ENCODE data around the gene APBB1. TPM values are rescaled to one million over a fixed set of nuclear protein-coding genes. Genes with fewer than 3 reads are reported as not detected.

The APBB1 gene
- 10 to 100 TPM in 3 of 4 donors, 1 to 10 TPM in 1; 9.8 to 31.4 (median 15.0) TPM for total RNA-seq

DNA sequence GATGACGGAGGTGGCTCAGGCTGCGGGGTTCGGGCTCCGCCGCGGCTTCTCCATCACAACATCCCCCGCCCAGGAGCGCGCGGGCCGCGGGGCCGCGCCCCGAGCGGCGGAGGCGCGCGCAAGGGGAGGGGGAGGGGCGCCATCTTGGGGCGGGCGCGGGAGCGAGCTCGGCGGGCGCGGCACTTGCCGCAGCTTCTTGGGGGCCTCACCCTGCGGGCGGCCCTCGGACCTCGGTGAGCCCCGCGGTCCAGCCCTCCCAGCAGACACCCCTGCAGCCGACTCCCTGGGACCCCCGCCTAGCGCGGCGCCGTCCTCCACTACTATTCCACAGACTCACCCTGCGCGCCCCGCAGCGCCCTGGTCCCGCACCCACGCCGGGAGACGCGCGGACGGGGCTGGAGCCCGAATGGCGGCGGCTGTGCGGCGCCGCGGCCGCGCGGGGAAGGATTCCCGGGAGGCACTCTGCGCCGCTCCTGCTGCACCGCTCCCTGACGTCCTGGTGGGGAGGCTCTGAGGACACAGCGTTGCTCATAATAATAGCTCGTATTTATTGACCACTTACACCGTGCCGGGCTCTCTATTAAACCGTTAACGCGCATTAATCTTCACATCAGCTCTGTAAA lies at the start of gene APBB1:
Gene APBB1 (minus strand): TSS at position 86 of the 623 bp plus-strand sequence. CDS start 7,747 bp downstream, outside the sequence.
- peak; percentile 29 to 30 for TF ChIP-seq POLR2A (IDR thresholded peaks at IDR 0.05)
- TF ChIP-seq, protein P1, sequence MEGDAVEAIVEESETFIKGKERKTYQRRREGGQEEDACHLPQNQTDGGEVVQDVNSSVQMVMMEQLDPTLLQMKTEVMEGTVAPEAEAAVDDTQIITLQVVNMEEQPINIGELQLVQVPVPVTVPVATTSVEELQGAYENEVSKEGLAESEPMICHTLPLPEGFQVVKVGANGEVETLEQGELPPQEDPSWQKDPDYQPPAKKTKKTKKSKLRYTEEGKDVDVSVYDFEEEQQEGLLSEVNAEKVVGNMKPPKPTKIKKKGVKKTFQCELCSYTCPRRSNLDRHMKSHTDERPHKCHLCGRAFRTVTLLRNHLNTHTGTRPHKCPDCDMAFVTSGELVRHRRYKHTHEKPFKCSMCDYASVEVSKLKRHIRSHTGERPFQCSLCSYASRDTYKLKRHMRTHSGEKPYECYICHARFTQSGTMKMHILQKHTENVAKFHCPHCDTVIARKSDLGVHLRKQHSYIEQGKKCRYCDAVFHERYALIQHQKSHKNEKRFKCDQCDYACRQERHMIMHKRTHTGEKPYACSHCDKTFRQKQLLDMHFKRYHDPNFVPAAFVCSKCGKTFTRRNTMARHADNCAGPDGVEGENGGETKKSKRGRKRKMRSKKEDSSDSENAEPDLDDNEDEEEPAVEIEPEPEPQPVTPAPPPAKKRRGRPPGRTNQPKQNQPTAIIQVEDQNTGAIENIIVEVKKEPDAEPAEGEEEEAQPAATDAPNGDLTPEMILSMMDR (IDR thresholded peaks at IDR 0.05): peak in 4 of 6 experiments; percentile 7 to 39 (median 20)

GRCh38 chr11:6459099-6459450 lies 40.2 kb upstream of the APBB1 start:
- no peak overlapping the region for H3K4me3 ChIP-seq
- no peaks in the 10 kb centered on the region for H3K4me1 ChIP-seq
- DNase-seq: peak in 1 of 3 donors; percentile 69
- H3K9me3 ChIP-seq: no peaks in the 10 kb centered on the region
- TF ChIP-seq, protein P1 (IDR thresholded peaks at IDR 0.05): no peak
- no peak for TF ChIP-seq POLR2A (IDR thresholded peaks at IDR 0.05)
- H3K36me3 ChIP-seq: peaks cover 0 to 90% (median 0%) of the 10 kb centered on the region in 3 donors
- peak overlapping the region in 2 of 4 donors; percentile 64 to 80 for H3K27ac ChIP-seq
- no peaks in the 10 kb centered on the region for H3K27me3 ChIP-seq

More for the DNA sequence above, at the start of gene APBB1:
- DNase-seq: peak; percentile 66 to 85 (median 78)
- Histone ChIP-seq H3K36me3 (no peaks in the 10 kb centered on the region), H3K4me1 (peaks cover 0 to 22% (median 2%) of the 10 kb centered on the region in 4 donors), H3K27me3 (no peaks in the 10 kb centered on the region), H3K4me3 (peak within 1 kb of the TSS; percentile 85 to 99 (median 97)), H3K27ac (peak within 1 kb of the TSS; percentile 80 to 91 (median 87)), H3K9me3 (no peaks in the 10 kb centered on the region)

GRCh38 chr11:6458352-6459098 lies 39.6 kb upstream of the APBB1 start:
- peak overlapping the region in 1 of 4 donors; percentile 80 for H3K27ac ChIP-seq
- peaks cover 0 to 89% (median 0%) of the 10 kb centered on the region in 3 donors for H3K36me3 ChIP-seq

GRCh38 chr11:6457581-6458320 lies 38.9 kb upstream of the APBB1 start:
- no peak for TF ChIP-seq POLR2A (IDR thresholded peaks at IDR 0.05)
- TF ChIP-seq, protein P1 (IDR thresholded peaks at IDR 0.05): no peak
- Histone ChIP-seq H3K27me3 (no peaks in the 10 kb centered on the region), H3K9me3 (no peaks in the 10 kb centered on the region), H3K36me3 (peaks cover 0 to 89% (median 0%) of the 10 kb centered on the region in 3 donors), H3K4me1 (no peaks in the 10 kb centered on the region), H3K27ac (no peak overlapping the region), H3K4me3 (no peak overlapping the region)
- DNase-seq: no peak

More at GRCh38 chr11:6458352-6459098, 39.6 kb upstream of the APBB1 start:
- Histone ChIP-seq H3K4me1 (no peaks in the 10 kb centered on the region), H3K27me3 (no peaks in the 10 kb centered on the region), H3K9me3 (no peaks in the 10 kb centered on the region), H3K4me3 (no peak overlapping the region)
- no peak for DNase-seq
- no peak for TF ChIP-seq POLR2A (IDR thresholded peaks at IDR 0.05)
- TF ChIP-seq, protein P1 (IDR thresholded peaks at IDR 0.05): no peak

DNA sequence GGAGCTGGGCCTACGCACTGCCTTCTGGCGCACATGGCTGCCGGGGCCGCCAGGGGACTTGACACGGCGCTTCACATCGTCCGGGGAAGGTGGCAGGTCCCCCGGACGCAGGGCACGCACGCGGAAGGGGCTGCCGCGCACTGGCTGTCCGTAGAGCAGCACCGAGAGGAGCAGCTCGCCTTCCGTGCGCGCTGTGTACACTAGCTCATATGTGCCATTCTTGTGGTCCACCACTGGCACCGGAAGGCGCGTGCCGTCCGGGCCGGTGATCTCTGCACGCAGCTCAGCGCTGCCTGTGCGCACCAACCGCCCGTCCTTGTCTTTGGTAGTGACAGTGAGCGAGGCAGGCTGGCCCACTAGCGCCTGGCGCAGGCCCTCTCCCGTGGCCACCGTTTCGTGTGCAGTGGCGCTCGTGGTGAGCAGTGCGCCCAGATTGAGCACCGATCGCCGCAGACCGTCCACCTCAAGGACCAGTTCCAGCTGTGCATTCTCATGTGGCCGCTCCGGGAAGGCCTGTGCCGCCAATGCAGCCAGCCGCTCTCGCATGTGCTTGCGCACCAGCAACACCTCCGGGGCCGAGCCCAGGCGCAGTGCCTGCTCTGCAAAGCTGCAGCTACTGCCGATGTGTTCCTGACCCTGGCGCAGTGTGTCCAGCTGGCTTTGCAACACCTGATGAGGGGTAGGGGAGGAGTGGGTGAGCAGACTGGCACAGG lies 37.6 kb upstream of the APBB1 start:
- DNase-seq: no peak

More for the DNA sequence above, 37.6 kb upstream of the APBB1 start:
- H3K4me3 ChIP-seq: no peak overlapping the region
- H3K36me3 ChIP-seq: peaks cover 0 to 90% (median 0%) of the 10 kb centered on the region in 3 donors
- no peaks in the 10 kb centered on the region for H3K27me3 ChIP-seq
- no peaks in the 10 kb centered on the region for H3K4me1 ChIP-seq
- TF ChIP-seq, protein P1 (IDR thresholded peaks at IDR 0.05): no peak
- no peak for TF ChIP-seq POLR2A (IDR thresholded peaks at IDR 0.05)
- H3K9me3 ChIP-seq: no peaks in the 10 kb centered on the region
- no peak overlapping the region for H3K27ac ChIP-seq

Data from Peyer's patch (tissue), 4 donors.